Measurements from ENCODE around the gene TST.

The TST gene

GRCh38 chr22:37037669-37038068, 18.4 kb upstream of the TST start:
- TF ChIP-seq TAF1 (IDR thresholded peaks at IDR 0.05; ENCODE audit: borderline replicate concordance, insufficient read depth, low read length) (no peak), POLR2AphosphoS5 (IDR thresholded peaks at IDR 0.05; ENCODE audit: low read depth, low read length) (no peak), FOXP2 (optimal IDR thresholded peaks at IDR 0.05; ENCODE audit: borderline replicate concordance, extremely low read depth, extremely low read length, insufficient read depth) (no peak), SIN3A (IDR thresholded peaks at IDR 0.05; ENCODE audit: borderline replicate concordance, insufficient read depth, low read length) (no peak), REST (IDR thresholded peaks at IDR 0.05; ENCODE audit: insufficient read depth in 1 of 2, low read depth in 2 of 2, low read length in 2 of 2) (no peak)

- no peak for TF ChIP-seq FOXP2 (optimal IDR thresholded peaks at IDR 0.05; ENCODE audit: borderline replicate concordance, extremely low read depth, extremely low read length, insufficient read depth)
- TF ChIP-seq TAF1 (IDR thresholded peaks at IDR 0.05; ENCODE audit: borderline replicate concordance, insufficient read depth, low read length) = no peak
- no peak for TF ChIP-seq SIN3A (IDR thresholded peaks at IDR 0.05; ENCODE audit: borderline replicate concordance, insufficient read depth, low read length)
- no peak for TF ChIP-seq REST (IDR thresholded peaks at IDR 0.05; ENCODE audit: insufficient read depth in 1 of 2, low read depth in 2 of 2, low read length in 2 of 2)
- TF ChIP-seq POLR2AphosphoS5 (IDR thresholded peaks at IDR 0.05; ENCODE audit: low read depth, low read length) = no peak
Measured at GRCh38 chr22:37036655-37037377, 17.6 kb upstream of the TST start.

- TF ChIP-seq SIN3A (IDR thresholded peaks at IDR 0.05; ENCODE audit: borderline replicate concordance, insufficient read depth, low read length) = no peak
- TF ChIP-seq TAF1 (IDR thresholded peaks at IDR 0.05; ENCODE audit: borderline replicate concordance, insufficient read depth, low read length) = no peak
- TF ChIP-seq REST (IDR thresholded peaks at IDR 0.05; ENCODE audit: insufficient read depth in 1 of 2, low read depth in 2 of 2, low read length in 2 of 2) = no peak
- no peak for TF ChIP-seq POLR2AphosphoS5 (IDR thresholded peaks at IDR 0.05; ENCODE audit: low read depth, low read length)
- TF ChIP-seq FOXP2 (optimal IDR thresholded peaks at IDR 0.05; ENCODE audit: borderline replicate concordance, extremely low read depth, extremely low read length, insufficient read depth) = no peak
Measured at GRCh38 chr22:37033605-37034430, 14.6 kb upstream of the TST start.

GRCh38 chr22:37032535-37033460, 13.6 kb upstream of the TST start:
- TF ChIP-seq FOXP2 (optimal IDR thresholded peaks at IDR 0.05; ENCODE audit: borderline replicate concordance, extremely low read depth, extremely low read length, insufficient read depth) (no peak), POLR2AphosphoS5 (IDR thresholded peaks at IDR 0.05; ENCODE audit: low read depth, low read length) (no peak)

- no peak for TF ChIP-seq SIN3A (IDR thresholded peaks at IDR 0.05; ENCODE audit: borderline replicate concordance, insufficient read depth, low read length)
- no peak for TF ChIP-seq TAF1 (IDR thresholded peaks at IDR 0.05; ENCODE audit: borderline replicate concordance, insufficient read depth, low read length)
- TF ChIP-seq REST (IDR thresholded peaks at IDR 0.05; ENCODE audit: insufficient read depth in 1 of 2, low read depth in 2 of 2, low read length in 2 of 2) = no peak
- TF ChIP-seq FOXP2 (optimal IDR thresholded peaks at IDR 0.05; ENCODE audit: borderline replicate concordance, extremely low read depth, extremely low read length, insufficient read depth) = no peak
- no peak for TF ChIP-seq POLR2AphosphoS5 (IDR thresholded peaks at IDR 0.05; ENCODE audit: low read depth, low read length)
Measured at GRCh38 chr22:37032134-37032534, 12.9 kb upstream of the TST start.
